Esophagus squamous epithelium (tissue), 5 donors: ENCODE measurements around the gene TBC1D9. TPM values are rescaled to one million over a fixed set of nuclear protein-coding genes. Genes with fewer than 3 reads are reported as not detected.
A peak's percentile ranks its signal among the peaks of the same experiment; 100 is the strongest.

ENCODE experiments used
- DNase-seq: peaks from one replicate; lab custom pipeline; 2025; lab: John Stamatoyannopoulos, UW
- H3K27ac ChIP-seq, 4 donors: fragments of 200-600 bp; sonication (generic); one replicate each; pipeline ENCODE4 v1.5.1; 2016 to 2019; ENCODE audit warnings: mild to moderate bottlenecking in 1 of 4
- H3K27me3 ChIP-seq, 4 donors: fragments of 200-600 bp; sonication (generic); 1 replicate in 3 of 4; 2 replicates in 1 of 4; pipeline versions ENCODE4 v1.5.1 to v1.6.0; 2017 to 2021; ENCODE audit warnings: antibody characterized with exemption in 1 of 4
- H3K36me3 ChIP-seq, 3 donors: fragments of 200-600 bp; sonication (generic); one replicate each; pipeline ENCODE4 v1.5.1; 2016 to 2019
- H3K4me1 ChIP-seq, 3 donors: fragments of 200-600 bp; sonication (generic); one replicate each; pipeline ENCODE4 v1.5.1; 2017 to 2019
- H3K4me3 ChIP-seq, 4 donors: fragments of 200-600 bp; sonication (generic); 1 replicate in 3 of 4; 2 replicates in 1 of 4; pipeline ENCODE4 v1.5.1; 2016 to 2019; ENCODE audit warnings: mild to moderate bottlenecking in 2 of 4, moderate library complexity in 1 of 4
- H3K9me3 ChIP-seq, 3 donors: fragments of 200-600 bp; sonication (generic); one replicate each; pipeline ENCODE4 v1.5.1; 2016 to 2019
- CTCF ChIP-seq, 6 experiments: fragments of 450-650 bp in 4 of 6; fragments of 200-600 bp in 2 of 6; sonication (generic) in 2 of 6; IDR thresholded peaks; one replicate each; pipeline ENCODE4 v1.5.1; 2016 to 2019; ENCODE audit warnings: antibody characterized with exemption in 6 of 6, mild to moderate bottlenecking in 4 of 6, moderate library complexity in 4 of 6
- POLR2A ChIP-seq, 4 donors: fragments of 450-650 bp; IDR thresholded peaks; one replicate each; pipeline ENCODE4 v1.6.1; 2017; ENCODE audit warnings: antibody characterized with exemption in 4 of 4, mild to moderate bottlenecking in 4 of 4, moderate library complexity in 3 of 4
- WGBS, 2 donors: methylation state at CpG; one replicate each; pipeline ENCODE4 v1.1.5; 2018; 5-methylcytosine and 5-hydroxymethylcytosine counted together
- intact Hi-C: fragments of 100-400 bp; cut with DNase I; formaldehyde crosslinking; loops from one replicate; pipeline ENCODE4 v1.15.0; 2022
- total RNA-seq, 4 donors: library from RNA; depleted of rRNA; stranded (reverse); fragments of >200 nt; gene quantifications; one replicate each; pipeline ENCODE4 v1.1.0, GENCODE V29; 2016
- donor health status: DM: yes; HTN: yes; CAD: no.

The TBC1D9 gene
- 10 to 100 TPM in 2 of 4 donors, 1 to 10 TPM in 2; 8.6 to 21.0 (median 11.5) TPM for total RNA-seq

- Histone ChIP-seq H3K36me3 (no peaks in the 10 kb centered on the region), H3K9me3 (no peaks in the 10 kb centered on the region), H3K27me3 (peaks cover 0 to 4% (median 0%) of the 10 kb centered on the region in 4 donors), H3K4me3 (peak within 1 kb of the TSS; percentile 73 to 89 (median 85)), H3K27ac (peak within 1 kb of the TSS; percentile 93 to 97 (median 96)), H3K4me1 (peaks cover 2 to 43% (median 6%) of the 10 kb centered on the region in 3 donors)
- peak; percentile 20 for DNase-seq
- TF ChIP-seq CTCF (IDR thresholded peaks at IDR 0.05) (peak in 2 of 6 experiments; percentile 15 to 29), POLR2A (IDR thresholded peaks at IDR 0.05) (peak in 3 of 4 donors; percentile 13 to 65 (median 13))
- 0% methylated on average over 13 to 19 of the region's 73 CpGs for WGBS, 2 donors
- intact Hi-C loops, result no loop called here
Measured at GRCh38 chr4:140756319-140757231, at the start of gene TBC1D9. Gene TBC1D9, minus strand, starts transcription at chr4:140756385. Its CDS starts 340 bp downstream, at chr4:140756045.

GRCh38 chr4:140805293-140805692, 49.1 kb upstream of the TBC1D9 start:
- intact Hi-C loops, result no loop called here
- Histone ChIP-seq H3K4me1 (peaks cover 0 to 15% (median 0%) of the 10 kb centered on the region in 3 donors), H3K4me3 (no peak overlapping the region), H3K27ac (no peak overlapping the region), H3K9me3 (no peaks in the 10 kb centered on the region), H3K27me3 (no peaks in the 10 kb centered on the region), H3K36me3 (no peaks in the 10 kb centered on the region)
- no peak for DNase-seq
- TF ChIP-seq POLR2A (IDR thresholded peaks at IDR 0.05) (no peak), CTCF (IDR thresholded peaks at IDR 0.05) (no peak)

GRCh38 chr4:140802591-140802990, 46.4 kb upstream of the TBC1D9 start:
- DNase-seq, result no peak
- Histone ChIP-seq H3K4me1 (peaks cover 0 to 10% (median 0%) of the 10 kb centered on the region in 3 donors), H3K27ac (no peak overlapping the region), H3K36me3 (no peaks in the 10 kb centered on the region), H3K27me3 (no peaks in the 10 kb centered on the region), H3K4me3 (no peak overlapping the region), H3K9me3 (no peaks in the 10 kb centered on the region)
- TF ChIP-seq CTCF (IDR thresholded peaks at IDR 0.05) (no peak), POLR2A (IDR thresholded peaks at IDR 0.05) (no peak)
- 90 to 99% methylated on average over 5 of the region's 5 CpGs for WGBS, 2 donors
- intact Hi-C loops, result no loop called here

- TF ChIP-seq POLR2A (IDR thresholded peaks at IDR 0.05) (no peak), CTCF (IDR thresholded peaks at IDR 0.05) (no peak)
- DNase-seq, result no peak
- Histone ChIP-seq H3K27me3 (no peaks in the 10 kb centered on the region), H3K4me1 (peaks cover 0 to 3% (median 0%) of the 10 kb centered on the region in 3 donors), H3K36me3 (no peaks in the 10 kb centered on the region), H3K9me3 (no peaks in the 10 kb centered on the region), H3K4me3 (no peak overlapping the region), H3K27ac (no peak overlapping the region)
- WGBS, 2 donors, result 56 to 61% methylated on average over 4 of the region's 5 CpGs
- intact Hi-C loops, result no loop called here
Measured at GRCh38 chr4:140800666-140801065, 44.5 kb upstream of the TBC1D9 start.

GRCh38 chr4:140799686-140800225, 43.6 kb upstream of the TBC1D9 start:
- no peak for DNase-seq
- Histone ChIP-seq H3K36me3 (no peaks in the 10 kb centered on the region), H3K4me1 (peaks cover 0 to 3% (median 0%) of the 10 kb centered on the region in 3 donors), H3K9me3 (no peaks in the 10 kb centered on the region), H3K27me3 (no peaks in the 10 kb centered on the region), H3K4me3 (no peak overlapping the region), H3K27ac (no peak overlapping the region)
- 78 to 81% methylated on average over 5 of the region's 5 CpGs for WGBS, 2 donors
- intact Hi-C loops, result no loop called here
- TF ChIP-seq POLR2A (IDR thresholded peaks at IDR 0.05), result no peak
